H1 (cell line): Measurements from ENCODE around the gene SEZ6. TPM values are rescaled to one million over a fixed set of nuclear protein-coding genes. Genes with fewer than 3 reads are reported as not detected.

Experiments
- CTCF ChIA-PET: fragments of 300-600 bp; sonication (Branson Sonifier 250); formaldehyde crosslinking; loops from one replicate; lab custom pipeline; 2021; ENCODE audit not compliant: partially characterized antibody; lab: Charles Lee
- POLR2A ChIA-PET: fragments of 300-600 bp; sonication (Branson Sonifier 250); formaldehyde crosslinking; loops from one replicate; lab custom pipeline; 2021; ENCODE audit warnings: inconsistent platforms; ENCODE audit not compliant: partially characterized antibody; lab: Charles Lee
- DNase-seq, 2 experiments: peaks; one replicate each; pipeline versions ENCODE4 v3.0.0 to v3.0.0-alpha.2; 2010 to 2022; ENCODE audit warnings: low spot score in 2 of 2, low read depth in 1 of 2, mixed read lengths in 1 of 2
- FAIRE-seq: peaks from 2 replicates; lab custom pipeline; 2011; peaks lifted over from hg19 to GRCh38; lab: Jason Lieb, UNC
- H2AFZ ChIP-seq: 2 replicates; pipeline ENCODE4 v1.8.1; 2012; ENCODE audit warnings: low read length, inconsistent platforms
- H2AK5ac ChIP-seq: 2 replicates; pipeline ENCODE4 v1.6.1; 2013; ENCODE audit warnings: low read depth, low read length
- H2BK120ac ChIP-seq: replicated peaks from 2 replicates; pipeline ENCODE3; 2013; ENCODE audit warnings: low read depth, low read length, inconsistent platforms
- H2BK12ac ChIP-seq: 2 replicates; pipeline ENCODE4 v1.6.1; 2013; ENCODE audit warnings: low read depth, low read length
- H2BK15ac ChIP-seq: 2 replicates; pipeline ENCODE4 v1.6.1; 2013; ENCODE audit warnings: low read length
- H2BK20ac ChIP-seq: 2 replicates; pipeline ENCODE4 v1.6.1; 2013; ENCODE audit warnings: low read length
- H2BK5ac ChIP-seq: 2 replicates; pipeline ENCODE4 v1.6.1; 2013; ENCODE audit warnings: low read depth, low read length
- H3K14ac ChIP-seq: 2 replicates; pipeline ENCODE4 v1.6.1; 2013; ENCODE audit warnings: inconsistent platforms; ENCODE audit not compliant: insufficient read length
- H3K18ac ChIP-seq: 2 replicates; pipeline ENCODE4 v1.6.1; 2013; ENCODE audit warnings: low read length; ENCODE audit errors: extremely low read depth
- H3K23ac ChIP-seq: 2 replicates; pipeline ENCODE4 v1.6.1; 2013; ENCODE audit warnings: inconsistent platforms; ENCODE audit not compliant: insufficient read length
- H3K23me2 ChIP-seq: 2 replicates; pipeline ENCODE4 v1.6.1; 2013; ENCODE audit warnings: low read depth, low read length
- H3K27ac ChIP-seq: 2 replicates; pipeline ENCODE4 v1.6.1; 2011; ENCODE audit warnings: low read depth, low read length, inconsistent platforms
- H3K27me3 ChIP-seq, 4 experiments: replicated peaks in 1 of 4; 1 replicate in 1 of 4; 2 replicates in 3 of 4; pipeline versions ENCODE4 v1.6.1 to v1.8.1; 2011 to 2013; ENCODE audit warnings: low read length in 3 of 4, mild to moderate bottlenecking in 3 of 4, inconsistent platforms in 2 of 4, mixed read lengths in 2 of 4, moderate library complexity in 1 of 4; ENCODE audit not compliant: control insufficient read depth in 3 of 4, insufficient read depth in 3 of 4; ENCODE audit errors: extremely low read depth in 1 of 4
- H3K36me3 ChIP-seq, 4 experiments: 2 replicates each; pipeline versions ENCODE4 v1.6.1 to v1.8.1; 2011 to 2013; ENCODE audit warnings: mild to moderate bottlenecking in 4 of 4, low read length in 3 of 4, moderate library complexity in 2 of 4, control low read depth in 1 of 4, inconsistent platforms in 1 of 4; ENCODE audit not compliant: insufficient read depth in 4 of 4, control insufficient read depth in 2 of 4
- H3K4ac ChIP-seq: replicated peaks from 2 replicates; pipeline ENCODE3; 2013; ENCODE audit warnings: low read length, low read depth, mixed read lengths, inconsistent platforms; ENCODE audit not compliant: insufficient read length
- H3K4me1 ChIP-seq, 4 experiments: replicated peaks in 1 of 4; 1 replicate in 1 of 4; 2 replicates in 3 of 4; pipeline versions ENCODE4 v1.6.1 to v1.8.1; 2011 to 2013; ENCODE audit warnings: low read length in 3 of 4, inconsistent platforms in 2 of 4, mixed read lengths in 1 of 4; ENCODE audit not compliant: insufficient read depth in 4 of 4, control insufficient read depth in 3 of 4
- H3K4me2 ChIP-seq, 2 experiments: 2 replicates each; pipeline versions ENCODE4 v1.6.1 to v1.8.1; 2011 to 2013; ENCODE audit warnings: low read depth in 2 of 2, low read length in 2 of 2, control low read depth in 1 of 2, inconsistent platforms in 1 of 2, mild to moderate bottlenecking in 1 of 2; ENCODE audit not compliant: insufficient read depth in 1 of 2
- H3K4me3 ChIP-seq, 4 experiments: fragments of 200-600, 300-600 bp in 1 of 4; sonication (generic), shearing (Covaris generic), sonication (Bioruptor Twin) in 1 of 4; 2 replicates each; pipeline versions ENCODE4 v1.5.1 to v1.8.1; 2011 to 2016; ENCODE audit warnings: low read length in 4 of 4, low read depth in 3 of 4, control low read depth in 2 of 4, inconsistent platforms in 2 of 4, mild to moderate bottlenecking in 2 of 4, mixed read lengths in 1 of 4, moderate library complexity in 1 of 4; ENCODE audit not compliant: insufficient read depth in 2 of 4; ENCODE audit errors: extremely low read depth in 1 of 4
- H3K56ac ChIP-seq: replicated peaks from 2 replicates; pipeline ENCODE3; 2013; ENCODE audit warnings: low read depth, mild to moderate bottlenecking, mixed read lengths, low read length, inconsistent platforms; ENCODE audit not compliant: insufficient read length
- H3K79me1 ChIP-seq: 2 replicates; pipeline ENCODE4 v1.6.1; 2013; ENCODE audit warnings: low read depth, low read length, control low read depth
- H3K79me2 ChIP-seq, 2 experiments: 2 replicates each; pipeline versions ENCODE4 v1.6.1 to v1.8.1; 2012 to 2013; ENCODE audit warnings: low read length in 2 of 2, mild to moderate bottlenecking in 2 of 2, inconsistent platforms in 1 of 2; ENCODE audit not compliant: insufficient read depth in 2 of 2, control insufficient read depth in 1 of 2
- H3K9ac ChIP-seq, 4 experiments: replicated peaks in 1 of 4; 1 replicate in 1 of 4; 2 replicates in 3 of 4; pipeline versions ENCODE4 v1.6.1 to v1.8.1; 2011 to 2013; ENCODE audit warnings: low read depth in 3 of 4, low read length in 3 of 4, control low read depth in 2 of 4, mild to moderate bottlenecking in 2 of 4, moderate library complexity in 2 of 4, inconsistent platforms in 1 of 4; ENCODE audit errors: extremely low read depth in 1 of 4
- H3K9me3 ChIP-seq, 2 experiments: 2 replicates each; pipeline versions ENCODE4 v1.6.1 to v1.8.1; 2012 to 2013; ENCODE audit warnings: mild to moderate bottlenecking in 2 of 2, moderate library complexity in 2 of 2, control low read depth in 1 of 2, inconsistent platforms in 1 of 2, low read depth in 1 of 2, low read length in 1 of 2, mixed read lengths in 1 of 2; ENCODE audit not compliant: insufficient read depth in 2 of 2
- H4K20me1 ChIP-seq, 2 experiments: replicated peaks in 1 of 2; 2 replicates each; pipeline versions ENCODE3 to v1.8.1; 2011 to 2013; ENCODE audit warnings: inconsistent platforms in 2 of 2, low read length in 2 of 2, mild to moderate bottlenecking in 1 of 2; ENCODE audit not compliant: insufficient read depth in 2 of 2, control insufficient read depth in 1 of 2
- H4K5ac ChIP-seq: 2 replicates; pipeline ENCODE4 v1.6.1; 2013; ENCODE audit warnings: low read length, low read depth, mixed read lengths, inconsistent platforms; ENCODE audit not compliant: insufficient read length
- H4K8ac ChIP-seq: 2 replicates; pipeline ENCODE4 v1.8.0; 2013; ENCODE audit warnings: mild to moderate bottlenecking, moderate library complexity, low read length, inconsistent platforms; ENCODE audit not compliant: insufficient read depth; ENCODE audit errors: extremely low read depth
- H4K91ac ChIP-seq: replicated peaks from 2 replicates; pipeline ENCODE3; 2013; ENCODE audit warnings: low read length, mixed read lengths, inconsistent platforms; ENCODE audit not compliant: insufficient read length
- BRCA1 ChIP-seq: IDR thresholded peaks from 2 replicates; pipeline ENCODE4 v1.6.1; 2012; ENCODE audit warnings: low read depth, low read length, improper control_type of control experiment
- KDM5A ChIP-seq: fragments of 200-600 bp; IDR thresholded peaks from 2 replicates; pipeline ENCODE4 v1.7.1; 2012; ENCODE audit warnings: mild to moderate bottlenecking, low read length, inconsistent platforms, mixed read lengths
- NANOG ChIP-seq: IDR thresholded peaks from 2 replicates; pipeline ENCODE4 v1.6.1; 2011; ENCODE audit warnings: low read length, low read depth, mild to moderate bottlenecking, inconsistent platforms; ENCODE audit not compliant: insufficient read depth, poor library complexity, severe bottlenecking
- RAD21 ChIP-seq, 2 experiments: IDR thresholded peaks in 1 of 2; conservative IDR thresholded peaks in 1 of 2; 2 replicates each; pipeline ENCODE4 v1.6.1; 2011; ENCODE audit warnings: low read depth in 2 of 2, low read length in 2 of 2, improper control_type of control experiment in 1 of 2, inconsistent platforms in 1 of 2, mild to moderate bottlenecking in 1 of 2, moderate library complexity in 1 of 2
- WGBS, 2 experiments: shearing (Covaris generic) in 1 of 2; methylation state at CpG; one replicate each; pipeline versions ENCODE4 v1.1.6 to v1.1.7; 2013 to 2015; ENCODE audit warnings: low lambda C conversion rate in 2 of 2, mixed read lengths in 2 of 2, inconsistent platforms in 1 of 2, low coverage in 1 of 2, missing lambda C conversion rate in 1 of 2; ENCODE audit not compliant: insufficient replicate concordance in 2 of 2, insufficient coverage in 1 of 2, insufficient read length in 1 of 2; ENCODE audit errors: extremely low coverage in 1 of 2, missing lambda C conversion rate in 1 of 2; 5-methylcytosine and 5-hydroxymethylcytosine counted together
- polyA plus RNA-seq, 7 experiments: library from polyadenylated mRNA; depleted of rRNA in 3 of 7; stranded (reverse) in 5 of 7; unstranded in 2 of 7; fragments of >200 nt in 5 of 7; fragments of 200-250 nt in 2 of 7; gene quantifications; 1 replicate in 5 of 7; 2 replicates in 1 of 7; 4 replicates in 1 of 7; pipeline versions ENCODE4 v1.2.1 to v1.2.3, GENCODE V29; 2011 to 2013; ENCODE audit warnings: missing spikeins in 2 of 7, mixed read lengths in 2 of 7
- total RNA-seq: library from RNA; stranded (reverse); fragmentation: NEBNext Ultra II Directional; extraction: Animal tissue kit (Norgen Biotek cat#: 25700); gene quantifications from 2 replicates; pipeline ENCODE4 v1.2.1, GENCODE V29; 2021

Gene SEZ6
- total and polyA plus RNA-seq, 2 of the 8 experiments (the other 6 are each of a cell fraction or from before 2014, with no cell fraction given), result 6.9 to 16.1 TPM

- H3K56ac ChIP-seq, result no peak overlapping the region
Observed at GRCh38 chr17:28992625-28993600, 12.9 kb downstream of the SEZ6 start.

More at GRCh38 chr17:28992625-28993600, 12.9 kb downstream of the SEZ6 start:
- H2BK5ac ChIP-seq, result 0 out of 2 replicates have a peak overlapping the region, but pooled peaks have one; percentile 2
- no peak overlapping the region for H2BK20ac ChIP-seq
- H2AFZ ChIP-seq, result no peak overlapping the region
- WGBS, 2 experiments, result 85% methylated on average over 11 of the region's 11 CpGs; no CpG with 5 or more reads in 1 of the 2 experiments
- CTCF ChIA-PET, result interaction anchor here (0.5 to 5.3 kb wide), 15 partner anchors 9 to 159 kb away, joined by 3 to 42 read pairs (median 3); partner anchors contain the start of gene SEZ6
- H3K4me2 ChIP-seq, result no peak overlapping the region
- H4K5ac ChIP-seq, result no peak overlapping the region
- no peaks in the 10 kb centered on the region for H4K20me1 ChIP-seq
- no peaks in the 10 kb centered on the region; a peak in 3 of 7 replicates for H3K27me3 ChIP-seq
- no peaks in the 10 kb centered on the region for H3K23me2 ChIP-seq
- POLR2A ChIA-PET, result interaction anchor here (0.8 to 1.9 kb wide), 5 partner anchors 9 to 56 kb away, joined by 3 to 8 read pairs (median 3); no protein-coding TSS in a partner anchor
- no peaks in the 10 kb centered on the region for H3K9me3 ChIP-seq
- DNase-seq (no peak), FAIRE-seq (no peak)
- peak overlapping the region; percentile 34 for H4K91ac ChIP-seq
- no peak overlapping the region for H2BK120ac ChIP-seq
- H3K9ac ChIP-seq, result no peak overlapping the region
- no peak overlapping the region for H2AK5ac ChIP-seq
- no peaks in the 10 kb centered on the region for H3K79me2 ChIP-seq
- peak overlapping the region; percentile 97 for H2BK15ac ChIP-seq
- H3K36me3 ChIP-seq, result no peaks in the 10 kb centered on the region
- H3K4me1 ChIP-seq, result peaks cover 0 to 16% (median 7%) of the 10 kb centered on the region in 4 experiments; a peak in 5 of 7 replicates
- no peak overlapping the region for H3K27ac ChIP-seq
- peak overlapping the region; percentile 61 for H3K4ac ChIP-seq
- peak overlapping the region; percentile 22 for H4K8ac ChIP-seq
- peak overlapping the region; percentile 31; the same call in 1 of the 2 replicates for H2BK12ac ChIP-seq
- H3K4me3 ChIP-seq, result no peak overlapping the region
- no peak overlapping the region for H3K14ac ChIP-seq
- TF ChIP-seq KDM5A (no peak), BRCA1 (no peak), RAD21 (IDR thresholded peaks at IDR 0.05 in 1 of 2, conservative IDR thresholded peaks at IDR 0.05 in 1 of 2; ENCODE audit: low read depth in 2 of 2, low read length in 2 of 2) (peak in 1 of 2 experiments; percentile 30; a peak in 1 of 4 replicates), NANOG (no peak)
- TF ChIP-seq, all 59 proteins: peak for 1
- no peak overlapping the region for H3K23ac ChIP-seq
- H3K18ac ChIP-seq, result peak overlapping the region; percentile 24; the same call in 1 of the 2 replicates
- no peaks in the 10 kb centered on the region for H3K79me1 ChIP-seq
